Measurements from ENCODE around the gene WNT10A.

DNA sequence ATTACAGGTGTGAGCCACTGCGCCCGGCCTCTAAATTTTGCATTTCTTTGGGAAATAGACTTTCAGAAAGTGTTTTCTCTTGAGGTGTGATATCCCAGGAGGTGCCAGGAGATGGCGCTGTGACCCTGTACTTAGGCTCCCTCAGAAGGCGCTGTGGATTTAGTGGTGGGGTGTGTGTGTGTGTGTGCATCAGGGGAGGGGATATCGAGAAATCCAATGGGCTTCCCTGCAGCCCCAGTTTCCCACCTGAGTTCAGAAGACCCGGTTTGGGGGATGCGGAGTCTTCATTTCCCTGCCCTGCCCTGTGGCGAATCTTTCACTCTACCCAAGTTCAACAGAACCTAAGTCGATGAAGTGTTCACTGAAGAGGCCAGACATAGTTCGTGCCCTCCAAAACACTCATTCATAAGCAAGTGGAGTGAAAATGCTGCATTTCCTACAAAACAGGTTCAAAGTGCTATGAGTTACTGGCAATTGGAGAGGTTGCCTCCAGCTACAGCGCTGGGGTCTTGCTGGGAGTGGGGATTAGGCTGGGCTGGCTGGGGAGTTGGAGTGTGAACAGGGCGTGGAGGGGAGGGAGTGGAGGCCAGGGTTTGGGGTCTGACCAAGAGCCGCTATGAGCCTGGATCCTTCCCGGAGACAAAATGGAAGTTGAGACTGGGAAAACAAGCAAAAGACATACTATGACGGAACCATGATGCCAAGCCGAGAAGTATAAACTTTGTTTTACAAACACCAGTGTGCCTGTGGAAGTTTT lies 27.6 kb upstream of the WNT10A start:
- TF ChIP-seq CTCF (IDR thresholded peaks at IDR 0.05) (peak; percentile 40 to 78 (median 73)), POLR2AphosphoS5 (IDR thresholded peaks at IDR 0.05) (no peak)
